Urothelium cell line (cell line): ENCODE data around the gene NELL1.

Experiments used
- DNase-seq: peaks from one replicate; pipeline ENCODE4 v3.0.0; 2011; ENCODE audit warnings: low spot score, mixed read lengths
- FAIRE-seq: peaks from 2 replicates; lab custom pipeline; 2011; peaks lifted over from hg19 to GRCh38; lab: Jason Lieb, UNC

Gene NELL1

GRCh38 chr11:21537980-21538379, 868.6 kb downstream of the NELL1 start:
- no peak for FAIRE-seq

DNA sequence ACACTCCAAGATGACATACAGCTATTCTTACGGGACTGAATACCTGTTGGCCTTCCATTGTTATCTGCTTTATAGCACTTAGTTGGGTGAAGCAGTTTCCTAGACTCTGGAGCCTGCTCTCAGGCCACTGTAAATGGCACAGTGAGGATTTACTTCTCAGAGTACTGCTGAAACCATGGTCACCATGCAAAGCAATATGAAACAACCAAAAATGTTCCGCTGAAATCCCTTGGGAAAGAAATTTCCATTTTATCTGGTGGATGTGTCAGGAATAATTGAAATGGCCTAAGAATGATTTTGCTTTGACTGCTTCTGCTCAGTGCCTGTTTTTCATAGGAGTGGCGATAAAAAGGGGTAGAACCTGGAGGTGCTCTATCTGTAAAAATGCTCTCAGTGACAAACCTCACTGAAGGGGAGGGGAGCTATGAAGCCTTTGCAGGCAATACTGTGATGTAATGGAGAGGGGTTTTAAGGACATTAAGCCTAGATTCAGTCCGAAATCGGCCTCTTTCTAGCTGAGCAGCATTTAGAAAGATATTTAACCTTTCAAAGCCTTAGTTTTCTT, 871.9 kb downstream of the NELL1 start:
- FAIRE-seq (no peak), DNase-seq (no peak)

More at GRCh38 chr11:21537980-21538379, 868.6 kb downstream of the NELL1 start:
- DNase-seq: no peak

- FAIRE-seq (no peak), DNase-seq (no peak)
Observed at GRCh38 chr11:21543901-21544300, 874.5 kb downstream of the NELL1 start.

GRCh38 chr11:21545699-21546098, 876.3 kb downstream of the NELL1 start:
- no peak for FAIRE-seq
- no peak for DNase-seq

GRCh38 chr11:21546703-21547102, 877.3 kb downstream of the NELL1 start:
- no peak for FAIRE-seq

GRCh38 chr11:21552911-21553310, 883.5 kb downstream of the NELL1 start:
- no peak for DNase-seq
- FAIRE-seq: no peak

More at GRCh38 chr11:21546703-21547102, 877.3 kb downstream of the NELL1 start:
- DNase-seq: no peak

DNA sequence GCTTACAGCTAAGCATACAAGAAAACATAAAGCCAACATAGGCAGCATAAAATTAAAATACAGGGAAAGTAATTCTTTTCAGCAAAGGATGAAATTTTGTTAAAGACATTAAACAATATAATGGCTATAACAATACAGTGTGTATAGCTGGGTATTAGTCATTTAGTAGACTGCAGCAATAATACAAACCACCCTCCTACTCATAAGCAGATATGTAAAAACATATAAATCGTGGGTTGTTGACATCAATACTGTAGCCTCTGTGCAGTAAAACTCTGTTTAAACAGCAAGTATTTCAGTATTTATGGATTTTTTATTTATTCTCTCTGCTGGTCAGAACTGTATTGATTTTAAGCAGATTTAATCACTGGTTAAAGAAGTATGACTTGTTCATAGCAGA, 884.4 kb downstream of the NELL1 start:
- no peak for DNase-seq
- FAIRE-seq: no peak

DNA sequence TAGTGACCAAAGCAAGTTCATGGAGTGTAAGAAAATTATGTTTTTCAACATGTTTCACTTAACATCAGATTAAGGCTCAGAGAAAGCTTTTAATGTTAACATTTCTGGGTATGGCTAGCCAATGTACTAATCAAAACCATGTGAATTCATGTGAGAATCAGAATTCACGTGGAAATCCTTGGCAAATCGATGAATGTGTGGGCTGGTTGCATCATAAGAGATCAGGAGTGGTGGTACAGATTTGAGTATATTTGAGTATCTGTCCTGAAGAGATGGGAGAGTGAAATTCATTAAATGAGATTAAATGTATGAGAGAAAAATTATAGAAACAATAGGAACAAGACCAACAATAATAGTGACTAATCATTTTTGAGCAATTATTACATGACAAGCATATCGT, 884.9 kb downstream of the NELL1 start:
- no peak for DNase-seq
- FAIRE-seq: no peak

DNA sequence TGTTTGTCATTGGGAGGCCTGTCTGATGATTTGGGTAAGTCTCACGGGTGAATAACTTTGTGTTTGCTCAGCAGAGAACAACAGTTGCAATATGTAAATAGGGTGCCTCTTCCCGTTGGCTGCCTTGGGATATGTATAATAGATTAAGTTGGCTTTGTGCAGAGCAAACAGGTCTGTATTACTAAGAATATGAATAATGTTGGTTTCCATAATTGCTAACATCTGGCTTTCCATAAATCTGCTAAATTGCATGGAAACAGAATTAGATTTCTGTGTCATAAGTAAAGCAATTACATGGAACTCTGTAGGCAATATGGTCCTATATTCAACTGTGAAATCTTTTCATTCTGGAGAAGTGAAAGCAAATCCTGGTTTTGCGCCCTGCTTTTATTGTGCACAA, 887.5 kb downstream of the NELL1 start:
- DNase-seq (no peak), FAIRE-seq (no peak)

DNA sequence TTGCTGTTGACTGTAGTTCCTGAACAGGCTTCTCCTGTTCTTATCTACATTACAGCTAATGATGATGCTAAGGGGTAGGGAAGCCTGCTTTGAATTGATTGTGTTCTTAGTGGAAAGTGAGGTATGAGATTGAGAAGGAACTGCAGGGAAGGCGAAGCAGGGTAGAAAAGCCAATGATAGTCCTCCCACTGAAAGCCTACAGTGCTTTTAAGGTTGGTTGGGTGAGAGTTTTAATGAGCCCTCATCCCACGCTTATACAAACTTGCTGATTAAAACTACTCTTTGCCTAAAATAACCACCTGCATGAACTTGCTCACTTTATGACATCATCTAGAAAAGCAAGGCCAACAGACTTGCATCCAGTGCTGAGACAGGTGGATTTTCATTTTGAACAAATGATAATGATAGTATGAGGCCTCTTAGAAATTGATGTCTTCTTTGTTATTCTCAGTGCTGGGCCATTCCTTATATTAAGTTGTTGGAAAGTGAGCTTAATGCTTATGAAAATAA, 891.1 kb downstream of the NELL1 start:
- FAIRE-seq (no peak), DNase-seq (no peak)

GRCh38 chr11:21561581-21561980, 892.2 kb downstream of the NELL1 start:
- peak; percentile 18 for DNase-seq
- no peak for FAIRE-seq

GRCh38 chr11:21564095-21564494, 894.7 kb downstream of the NELL1 start:
- DNase-seq (no peak), FAIRE-seq (no peak)

GRCh38 chr11:21564833-21565682, 895.7 kb downstream of the NELL1 start:
- DNase-seq (no peak), FAIRE-seq (no peak)

- FAIRE-seq (no peak), DNase-seq (no peak)
Observed at GRCh38 chr11:21566521-21567117, 897.2 kb downstream of the NELL1 start.

DNA sequence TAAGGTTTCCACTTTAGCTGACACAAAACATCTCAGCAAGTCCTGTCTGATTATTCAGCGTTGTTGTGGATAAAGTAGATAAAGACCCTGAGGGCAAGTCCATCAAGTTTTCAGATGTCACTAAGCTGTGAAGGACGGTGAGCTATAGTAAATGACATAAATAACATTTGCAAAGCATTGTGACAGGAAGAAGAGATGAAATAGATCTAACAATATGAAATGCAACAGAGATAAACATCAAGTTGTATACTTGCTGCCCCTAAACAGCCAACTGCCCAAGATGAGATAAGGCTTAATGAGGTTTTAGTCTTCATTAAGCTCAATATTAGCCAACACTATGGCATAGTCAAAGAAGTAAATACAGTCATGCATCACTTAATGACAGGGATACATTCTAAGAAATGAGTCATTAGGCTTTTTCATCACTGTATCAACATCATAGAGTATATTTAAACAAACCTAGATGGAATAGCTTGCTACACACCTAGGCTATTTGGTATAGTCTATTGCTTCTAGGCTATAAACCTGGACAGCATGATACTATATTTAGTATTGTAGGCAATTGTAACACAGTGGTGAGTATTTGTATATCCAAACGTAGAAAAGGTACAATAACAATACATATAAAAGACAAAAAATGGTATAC, 898.4 kb downstream of the NELL1 start:
- FAIRE-seq: no peak
- no peak for DNase-seq

- FAIRE-seq (no peak), DNase-seq (no peak)
Observed at GRCh38 chr11:21572210-21572609, 902.8 kb downstream of the NELL1 start.

GRCh38 chr11:21582791-21583190, 913.4 kb downstream of the NELL1 start:
- DNase-seq (no peak), FAIRE-seq (no peak)

GRCh38 chr11:21588754-21589153, 919.4 kb downstream of the NELL1 start:
- FAIRE-seq (no peak), DNase-seq (no peak)

DNA sequence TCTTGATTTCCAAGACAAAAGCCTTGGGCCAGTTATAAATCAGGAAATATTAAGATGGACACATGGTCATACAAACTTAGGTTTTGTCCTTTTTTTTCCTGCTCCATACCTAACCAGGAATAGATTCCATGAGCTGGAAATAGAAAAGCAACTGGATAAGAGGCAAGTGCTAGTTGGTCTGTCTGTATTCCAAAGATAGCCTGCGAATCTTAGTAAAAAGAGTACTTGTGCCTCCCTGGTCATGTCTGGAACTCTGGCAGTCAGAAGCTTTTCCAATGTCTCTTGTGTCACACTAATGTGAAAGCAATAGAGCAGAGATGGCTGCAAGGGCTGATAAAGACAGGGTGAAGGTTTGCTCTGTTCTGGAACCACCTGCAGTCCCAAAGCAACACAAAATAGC, 933.3 kb downstream of the NELL1 start:
- DNase-seq (no peak), FAIRE-seq (no peak)

DNA sequence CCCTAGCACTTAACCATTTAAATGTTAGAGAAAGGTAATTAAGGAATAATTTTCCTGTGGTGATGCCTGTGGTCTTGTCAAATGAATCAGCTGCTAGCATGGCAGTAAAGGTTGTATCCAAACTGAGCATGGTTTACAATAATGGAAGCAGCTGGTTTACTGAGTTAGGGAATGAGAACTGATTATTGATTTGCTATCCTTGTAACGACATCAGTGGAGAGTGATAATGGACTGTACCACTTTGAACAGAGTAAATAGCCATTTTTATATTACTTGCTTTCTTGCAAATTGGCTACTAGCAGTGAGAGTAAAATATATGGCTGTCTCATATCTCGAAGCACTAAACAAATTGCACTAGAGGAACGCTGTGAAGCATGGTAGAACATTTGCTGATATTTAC, 934.5 kb downstream of the NELL1 start:
- no peak for FAIRE-seq
- DNase-seq: no peak

DNA sequence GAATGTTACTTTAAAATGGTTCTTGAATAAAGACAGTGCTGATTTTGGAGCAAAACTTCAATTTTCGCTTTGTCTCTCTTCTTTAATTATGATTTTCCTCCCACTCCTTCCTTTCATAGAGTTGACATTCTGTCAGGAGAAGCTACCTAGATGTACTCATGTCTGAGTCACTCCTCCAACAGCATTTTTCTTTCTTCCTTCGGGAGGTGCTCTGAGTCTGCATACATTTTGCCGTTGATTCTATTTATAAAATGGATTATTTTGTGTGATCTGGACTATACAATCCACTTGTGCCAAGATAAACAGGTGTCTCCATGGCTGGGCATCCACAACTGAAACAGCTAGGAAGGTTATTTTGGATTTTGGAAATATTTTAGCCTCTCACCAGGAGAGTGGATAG, 935.2 kb downstream of the NELL1 start:
- FAIRE-seq: no peak
- no peak for DNase-seq
